ACC112 (cell line): Measurements from ENCODE around the gene HDAC4.
A peak's percentile ranks its signal among the peaks of the same experiment; 100 is the strongest.
"Not testable (repeated sequence)": the region's sequence is repeated elsewhere in the genome, so short reads cannot be mapped to it uniquely, and the experiment has no call there.

Experiments used
- H2AFZ ChIP-seq: fragments of 200-600 bp; sonication (generic); one replicate; pipeline ENCODE4 v1.6.0; 2017; ENCODE audit warnings: antibody characterized with exemption, low read length; ENCODE audit not compliant: unreplicated experiment
- H3K27ac ChIP-seq: fragments of 200-600 bp; sonication (generic); 2 replicates; pipeline ENCODE4 v1.5.1; 2014; ENCODE audit warnings: low read depth, mild to moderate bottlenecking, antibody characterized with exemption, low read length, moderate library complexity
- H3K27me3 ChIP-seq: fragments of 200-600 bp; sonication (generic); 2 replicates; pipeline ENCODE4 v1.6.1; 2014; ENCODE audit warnings: mild to moderate bottlenecking, antibody characterized with exemption, low read length, moderate library complexity, mixed read lengths; ENCODE audit not compliant: insufficient read depth
- H3K36me3 ChIP-seq: fragments of 200-600 bp; sonication (generic); 2 replicates; pipeline ENCODE4 v1.6.1; 2016; ENCODE audit warnings: mild to moderate bottlenecking, antibody characterized with exemption, low read length, moderate library complexity, mixed read lengths; ENCODE audit not compliant: insufficient read depth
- H3K4me1 ChIP-seq: fragments of 200-600 bp; sonication (generic); one replicate; pipeline ENCODE4 v1.6.1; 2016; ENCODE audit warnings: low read length, mixed read lengths; ENCODE audit not compliant: insufficient read depth, unreplicated experiment, control insufficient read depth
- H3K4me3 ChIP-seq: fragments of 200-600 bp; sonication (generic); 2 replicates; pipeline ENCODE4 v1.5.1; 2014; ENCODE audit warnings: mild to moderate bottlenecking, low read depth, low read length
- H3K79me2 ChIP-seq: fragments of 200-600 bp; sonication (generic); one replicate; pipeline ENCODE4 v1.6.0; 2016; ENCODE audit warnings: low read length; ENCODE audit not compliant: control insufficient read depth, unreplicated experiment, insufficient read depth

Gene HDAC4

DNA sequence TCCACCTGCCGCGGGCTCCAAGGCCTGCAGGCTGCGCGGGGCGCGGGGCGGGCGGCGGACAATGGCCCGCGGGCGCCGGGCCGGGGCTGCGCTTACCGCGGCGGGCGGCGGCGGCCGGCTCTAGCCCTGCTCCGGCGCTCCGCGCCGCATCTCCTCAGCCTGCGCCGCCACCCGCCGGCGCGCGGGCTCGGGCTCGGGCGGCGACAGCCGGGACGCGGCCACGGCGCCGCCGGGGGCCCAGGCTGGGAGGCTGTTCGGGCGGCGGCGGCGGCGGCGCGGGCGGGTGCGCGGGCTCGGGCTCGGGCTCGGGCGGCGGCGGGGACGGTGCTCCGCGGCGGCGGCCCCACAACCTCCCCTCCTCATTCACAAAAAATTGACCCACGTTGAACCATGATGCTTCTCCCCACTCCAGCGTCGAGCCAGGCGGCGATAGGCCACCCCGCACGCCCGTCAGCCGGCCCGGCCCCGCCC, at the start of gene HDAC4:
TSS of gene HDAC4 (minus strand) at position 425 of the 471 bp plus-strand sequence. CDS start 48,321 bp downstream, outside the sequence.
- Histone ChIP-seq H2AFZ (peak within 1 kb of the TSS; percentile 88), H3K27me3 (no peaks in the 10 kb centered on the region), H3K27ac (peak within 1 kb of the TSS; percentile 99), H3K4me3 (peak within 1 kb of the TSS; percentile 100), H3K79me2 (peaks cover 33% of the 10 kb centered on the region), H3K4me1 (peaks cover 9% of the 10 kb centered on the region), H3K36me3 (no peaks in the 10 kb centered on the region)

- H3K4me3 ChIP-seq, H3K36me3 ChIP-seq, H3K27ac ChIP-seq, H3K79me2 ChIP-seq, H3K4me1 ChIP-seq, H2AFZ ChIP-seq: not testable (repeated sequence)
- H3K27me3 ChIP-seq = peaks cover 13% of the 10 kb centered on the region
Observed at GRCh38 chr2:239449468-239449867, 48.6 kb upstream of the HDAC4 start.

DNA sequence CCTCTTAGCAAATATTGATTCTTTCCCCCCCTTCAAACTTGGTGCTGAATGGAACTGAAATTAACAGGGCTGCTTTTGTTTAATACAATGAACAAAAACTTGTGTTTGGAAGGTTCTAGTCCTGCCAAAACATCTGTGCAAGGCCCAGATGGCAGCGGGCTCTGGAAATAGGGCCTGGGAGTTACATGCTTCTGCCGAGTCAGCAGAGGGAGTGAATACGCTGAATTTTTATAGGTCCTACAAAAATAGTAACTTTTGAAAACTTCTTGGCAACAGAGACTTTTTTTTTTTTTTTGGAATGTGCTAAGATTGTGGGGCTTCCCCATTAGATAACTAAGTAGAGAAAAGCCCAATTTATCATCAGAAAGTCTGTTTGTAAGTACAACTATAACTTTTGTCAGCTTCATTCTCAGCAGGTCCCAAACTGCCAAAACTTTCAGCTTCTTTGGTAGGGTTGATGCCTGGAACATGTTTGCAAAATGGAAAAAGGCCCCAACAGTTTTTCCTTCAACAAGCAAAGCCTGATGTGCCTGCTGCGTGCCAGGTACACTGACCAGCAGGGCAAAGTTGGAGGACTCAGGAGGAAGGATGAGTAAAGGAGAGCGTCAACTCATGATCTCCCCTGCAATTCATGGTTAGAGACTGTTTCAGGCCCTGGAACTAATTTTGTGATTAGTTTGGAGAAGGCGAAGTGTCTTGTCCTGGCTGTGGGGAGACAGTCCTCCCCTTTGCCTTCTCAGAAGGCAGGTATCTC, 45.1 kb upstream of the HDAC4 start:
- no peaks in the 10 kb centered on the region for H3K4me1 ChIP-seq
- peaks cover 15% of the 10 kb centered on the region; the same call in 1 of the 2 replicates for H3K27me3 ChIP-seq
- H3K79me2 ChIP-seq = no peaks in the 10 kb centered on the region
- no peak overlapping the region for H3K27ac ChIP-seq
- no peak overlapping the region for H3K4me3 ChIP-seq
- no peak overlapping the region for H2AFZ ChIP-seq
- H3K36me3 ChIP-seq = no peaks in the 10 kb centered on the region

DNA sequence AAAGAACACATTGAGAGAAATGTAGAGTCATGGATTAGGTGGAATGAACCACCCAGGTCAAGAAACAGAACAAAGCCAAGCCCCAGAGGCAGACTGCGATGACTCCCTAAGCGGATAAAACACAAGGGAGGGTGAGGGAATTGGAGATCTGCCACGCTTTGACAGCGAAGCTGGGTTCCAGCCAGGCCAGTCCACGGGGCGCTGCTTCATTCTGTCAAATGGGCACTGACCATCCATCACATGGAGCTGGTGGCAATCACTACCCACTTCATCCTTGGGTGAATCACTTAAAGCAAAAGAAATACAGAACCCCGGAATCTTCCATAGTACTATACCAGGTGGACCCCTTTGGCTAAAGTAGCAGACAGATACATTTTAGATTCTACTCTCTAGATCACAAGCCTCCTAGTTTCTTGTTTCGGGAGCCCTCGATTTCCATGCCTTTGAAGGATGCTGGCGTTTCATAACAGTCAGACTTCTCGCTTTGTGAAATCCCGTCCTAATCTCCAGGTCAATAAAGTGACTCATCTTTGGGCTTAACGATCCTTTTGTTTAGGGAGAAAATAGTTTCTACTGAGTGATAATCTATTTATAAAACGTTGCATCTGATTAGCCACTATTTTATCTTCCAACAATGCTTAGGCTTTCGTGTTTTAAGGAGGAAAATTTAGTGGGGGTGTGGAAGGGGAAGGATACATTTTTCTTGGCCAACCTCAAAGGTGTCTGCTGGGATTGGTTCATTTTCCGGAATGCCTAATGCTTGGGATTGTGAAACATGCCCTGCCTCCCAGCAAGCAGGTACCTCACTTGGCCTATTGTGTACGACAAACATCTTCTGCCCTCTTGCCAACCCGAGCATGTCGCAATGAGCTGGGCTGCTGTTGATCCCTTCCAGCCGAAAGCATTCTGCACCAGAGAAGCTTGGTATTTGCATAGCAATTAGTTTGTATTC, 44.1 kb upstream of the HDAC4 start:
- Histone ChIP-seq H3K36me3 (no peaks in the 10 kb centered on the region), H3K79me2 (no peaks in the 10 kb centered on the region), H3K27me3 (peaks cover 25% of the 10 kb centered on the region; the same call in 1 of the 2 replicates), H2AFZ (no peak overlapping the region), H3K27ac (no peak overlapping the region), H3K4me1 (no peaks in the 10 kb centered on the region), H3K4me3 (no peak overlapping the region)

- Histone ChIP-seq H3K4me3 (no peak overlapping the region), H3K79me2 (no peaks in the 10 kb centered on the region), H2AFZ (no peak overlapping the region), H3K27me3 (peaks cover 35% of the 10 kb centered on the region; the same call in 1 of the 2 replicates), H3K27ac (no peak overlapping the region), H3K4me1 (no peaks in the 10 kb centered on the region), H3K36me3 (no peaks in the 10 kb centered on the region)
Observed at GRCh38 chr2:239443666-239444567, 43.1 kb upstream of the HDAC4 start.

DNA sequence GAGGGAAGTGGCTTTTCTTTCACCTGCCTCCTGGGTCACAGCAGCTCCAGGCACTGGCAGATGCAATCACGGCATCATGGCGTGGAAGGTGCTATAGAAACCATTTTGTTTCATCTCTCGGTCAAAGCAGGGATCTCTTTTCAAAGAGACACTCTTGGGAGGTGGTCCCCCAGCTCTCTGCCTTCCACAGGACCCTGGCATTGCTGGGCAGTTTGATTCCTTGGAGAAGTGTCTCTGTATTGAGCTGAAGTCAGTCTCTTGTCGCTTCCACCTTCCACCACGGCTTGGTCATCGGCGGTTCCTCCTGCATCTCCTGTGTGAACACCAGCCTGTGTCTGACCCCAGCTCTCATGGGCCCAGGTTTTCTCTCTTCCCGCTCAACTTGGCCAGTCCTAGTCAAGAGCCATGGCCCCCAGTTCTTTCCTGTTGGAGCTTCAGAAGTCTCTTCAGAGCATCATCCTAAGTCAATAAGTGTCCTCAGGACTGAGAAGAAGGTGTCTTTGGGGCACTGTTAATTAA, 42.3 kb upstream of the HDAC4 start:
- Histone ChIP-seq H3K79me2 (no peaks in the 10 kb centered on the region), H3K27ac (no peak overlapping the region), H3K27me3 (peaks cover 39% of the 10 kb centered on the region), H2AFZ (no peak overlapping the region), H3K4me1 (no peaks in the 10 kb centered on the region), H3K4me3 (no peak overlapping the region), H3K36me3 (no peaks in the 10 kb centered on the region)

DNA sequence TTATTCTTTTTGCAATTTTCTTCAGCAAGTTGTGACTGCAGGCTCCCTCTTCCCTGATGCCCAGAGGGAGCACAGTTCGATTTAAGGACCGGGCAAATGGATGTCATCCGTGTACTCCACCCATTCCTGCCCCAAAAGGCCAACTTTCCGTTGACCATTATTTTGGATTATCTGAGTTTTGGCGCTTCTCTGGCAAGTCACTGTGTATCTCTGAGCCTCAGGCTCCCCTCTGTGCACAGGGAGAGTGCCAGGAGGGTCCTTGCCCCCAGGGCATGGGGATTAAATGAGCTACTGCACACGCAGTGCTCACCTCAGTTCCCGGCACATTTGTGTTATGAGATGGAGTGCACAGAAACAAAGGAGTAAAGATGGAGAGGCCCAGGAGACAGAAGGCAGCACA, 41.4 kb upstream of the HDAC4 start:
- H3K27me3 ChIP-seq = peaks cover 39% of the 10 kb centered on the region
- H3K79me2 ChIP-seq = no peaks in the 10 kb centered on the region
- no peak overlapping the region for H3K27ac ChIP-seq
- no peaks in the 10 kb centered on the region for H3K4me1 ChIP-seq
- H2AFZ ChIP-seq = no peak overlapping the region
- no peak overlapping the region for H3K4me3 ChIP-seq
- H3K36me3 ChIP-seq = no peaks in the 10 kb centered on the region

DNA sequence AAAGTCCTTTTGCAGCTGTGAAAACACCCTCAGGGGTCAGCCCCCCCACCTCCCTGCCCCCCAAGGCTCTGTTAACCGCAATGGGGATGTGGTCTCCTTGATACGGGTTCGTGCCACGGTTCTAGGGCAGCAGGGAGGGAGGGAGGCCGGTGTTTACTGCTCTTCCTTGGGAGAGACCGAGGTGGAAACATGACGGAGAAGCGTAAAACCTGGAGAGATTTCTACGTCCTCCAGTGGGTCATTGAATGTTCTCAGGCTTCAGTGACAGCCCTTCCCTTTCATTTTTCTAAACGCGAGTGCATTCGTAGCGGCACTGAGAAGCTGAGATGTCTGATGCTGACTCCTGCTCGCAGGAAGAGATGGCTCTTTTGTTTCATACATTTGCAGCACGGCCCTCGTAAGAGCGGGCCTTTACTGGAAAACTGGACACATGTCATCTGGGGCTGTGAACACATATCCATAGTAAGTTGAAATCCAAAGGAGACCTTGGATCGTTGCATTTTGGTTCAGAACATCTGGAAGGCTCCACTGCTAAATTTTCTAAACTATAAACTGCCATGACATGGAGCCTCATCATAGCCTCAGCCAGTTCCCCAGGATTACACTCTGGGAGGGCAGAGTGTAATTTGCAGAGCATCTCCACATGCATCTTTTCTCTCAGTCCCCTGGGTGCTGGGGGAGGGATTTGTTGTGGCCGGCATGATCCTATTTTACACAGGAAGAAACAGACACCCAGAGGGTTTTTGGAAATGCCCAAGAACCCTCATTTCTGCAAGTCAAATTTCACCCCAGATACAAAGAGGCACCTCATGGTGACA, 40.6 kb upstream of the HDAC4 start:
- Histone ChIP-seq H3K4me1 (no peaks in the 10 kb centered on the region), H3K27ac (no peak overlapping the region), H2AFZ (no peak overlapping the region), H3K4me3 (no peak overlapping the region), H3K36me3 (no peaks in the 10 kb centered on the region), H3K79me2 (no peaks in the 10 kb centered on the region), H3K27me3 (peaks cover 34% of the 10 kb centered on the region)

DNA sequence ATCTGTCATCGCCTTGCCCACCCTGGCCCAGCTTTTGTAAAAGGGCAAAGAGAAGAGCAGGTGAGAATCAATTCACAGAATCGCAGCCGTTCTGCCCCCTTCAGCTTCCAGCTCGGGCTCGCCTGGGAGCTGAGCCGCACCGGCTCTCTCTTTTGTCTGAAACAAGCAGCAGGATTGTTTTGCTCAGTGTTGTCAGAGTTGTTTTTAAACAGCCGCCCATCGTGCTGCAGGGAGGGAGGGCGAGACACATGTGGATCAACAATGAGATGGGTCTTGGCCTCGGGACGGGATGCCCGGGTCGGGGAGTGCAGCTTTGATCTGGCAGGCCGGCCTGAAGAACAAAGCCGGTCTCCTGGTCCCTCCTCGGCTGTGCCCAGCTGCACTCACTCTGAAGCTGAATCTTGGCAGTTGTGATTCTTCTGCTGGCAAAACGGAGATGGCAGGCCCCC, 39.7 kb upstream of the HDAC4 start:
- peaks cover 33% of the 10 kb centered on the region for H3K27me3 ChIP-seq
- H3K4me1 ChIP-seq = no peaks in the 10 kb centered on the region
- no peak overlapping the region for H3K4me3 ChIP-seq
- H2AFZ ChIP-seq = no peak overlapping the region
- no peaks in the 10 kb centered on the region for H3K79me2 ChIP-seq
- no peaks in the 10 kb centered on the region for H3K36me3 ChIP-seq
- no peak overlapping the region for H3K27ac ChIP-seq
